ENCODE data around the gene MFAP1. TPM values are rescaled to one million over a fixed set of nuclear protein-coding genes. Genes with fewer than 3 reads are reported as not detected.

The MFAP1 gene
- total RNA-seq, 4 donors from 2014 or later = 18.6 to 21.3 (median 19.7) TPM

- intact Hi-C loops (cut with DNase I) = no loop called here
- H3K4me1 ChIP-seq = peaks cover 40 to 68% (median 65%) of the 10 kb centered on the region in 4 donors
- DNase-seq (ENCODE audit: extremely low spot score) = no peak
- H3K27ac ChIP-seq (replicated peaks in 1 of 4) = peak overlapping the region; percentile 90 to 95 (median 92)
- H3K9me3 ChIP-seq = no peaks in the 10 kb centered on the region
- H3K27me3 ChIP-seq = peaks cover 0 to 4% (median 0%) of the 10 kb centered on the region in 4 donors
- TF ChIP-seq POLR2AphosphoS5 (IDR thresholded peaks at IDR 0.05) (no peak), CTCF (IDR thresholded peaks at IDR 0.05) (no peak), EP300 (IDR thresholded peaks at IDR 0.05) (no peak), POLR2A (IDR thresholded peaks at IDR 0.05; ENCODE audit: low read depth) (no peak)
- 86% methylated on average over 15 of the region's 16 CpGs for WGBS
- no peak overlapping the region for H3K4me3 ChIP-seq
- H3K36me3 ChIP-seq = peaks cover 10 to 83% (median 69%) of the 10 kb centered on the region in 4 donors
Measured at GRCh38 chr15:43799209-43799944, 25.1 kb downstream of the MFAP1 start.

- Histone ChIP-seq H3K4me3 (no peak overlapping the region), H3K36me3 (peaks cover 10 to 68% (median 55%) of the 10 kb centered on the region in 4 donors), H3K27me3 (peaks cover 0 to 4% (median 0%) of the 10 kb centered on the region in 4 donors), H3K27ac (replicated peaks in 1 of 4) (peak overlapping the region in 1 of 4 donors; percentile 9), H3K9me3 (no peaks in the 10 kb centered on the region), H3K4me1 (peaks cover 53 to 84% (median 78%) of the 10 kb centered on the region in 4 donors)
- WGBS = 89% methylated on average over 3 of the region's 3 CpGs
- intact Hi-C loops (cut with DNase I) = no loop called here
- TF ChIP-seq POLR2AphosphoS5 (IDR thresholded peaks at IDR 0.05) (no peak), EP300 (IDR thresholded peaks at IDR 0.05) (no peak), POLR2A (IDR thresholded peaks at IDR 0.05; ENCODE audit: low read depth) (no peak), CTCF (IDR thresholded peaks at IDR 0.05) (no peak)
- no peak for DNase-seq (ENCODE audit: extremely low spot score)
Measured at GRCh38 chr15:43796566-43796965, 27.9 kb downstream of the MFAP1 start.

GRCh38 chr15:43795997-43796396, 28.5 kb downstream of the MFAP1 start:
- no peak overlapping the region for H3K4me3 ChIP-seq
- peaks cover 0 to 4% (median 0%) of the 10 kb centered on the region in 4 donors for H3K27me3 ChIP-seq
- H3K9me3 ChIP-seq = no peaks in the 10 kb centered on the region
- peaks cover 47 to 78% (median 75%) of the 10 kb centered on the region in 4 donors for H3K4me1 ChIP-seq
- DNase-seq (ENCODE audit: extremely low spot score) = no peak
- intact Hi-C loops (cut with DNase I) = no loop called here
- peak overlapping the region in 2 of 4 donors; percentile 9 to 25 for H3K27ac ChIP-seq (replicated peaks in 1 of 4)
- peaks cover 10 to 65% (median 54%) of the 10 kb centered on the region in 4 donors for H3K36me3 ChIP-seq
- TF ChIP-seq POLR2A (IDR thresholded peaks at IDR 0.05; ENCODE audit: low read depth) = no peak
- no peak for TF ChIP-seq EP300 (IDR thresholded peaks at IDR 0.05)
- TF ChIP-seq POLR2AphosphoS5 (IDR thresholded peaks at IDR 0.05) = no peak
- no peak for TF ChIP-seq CTCF (IDR thresholded peaks at IDR 0.05)

GRCh38 chr15:43795197-43795596, 29.3 kb downstream of the MFAP1 start:
- no peak for DNase-seq (ENCODE audit: extremely low spot score)
- peaks cover 0 to 4% (median 0%) of the 10 kb centered on the region in 4 donors for H3K27me3 ChIP-seq
- intact Hi-C loops (cut with DNase I) = no loop called here
- H3K9me3 ChIP-seq = no peaks in the 10 kb centered on the region
- H3K4me1 ChIP-seq = peaks cover 47 to 75% (median 73%) of the 10 kb centered on the region in 4 donors
- peak overlapping the region in 3 of 4 donors; percentile 20 to 98 (median 32) for H3K27ac ChIP-seq (replicated peaks in 1 of 4)
- TF ChIP-seq POLR2AphosphoS5 (IDR thresholded peaks at IDR 0.05) (no peak), POLR2A (IDR thresholded peaks at IDR 0.05; ENCODE audit: low read depth) (no peak), CTCF (IDR thresholded peaks at IDR 0.05) (no peak), EP300 (IDR thresholded peaks at IDR 0.05) (no peak)
- H3K4me3 ChIP-seq = no peak overlapping the region
- WGBS = 73% methylated on average over 2 of the region's 2 CpGs
- H3K36me3 ChIP-seq = peaks cover 10 to 65% (median 54%) of the 10 kb centered on the region in 4 donors
